Dermis blood vessel endothelial cell (primary cell): ENCODE measurements around the gene RHOT2. TPM values are rescaled to one million over a fixed set of nuclear protein-coding genes. Genes with fewer than 3 reads are reported as not detected.
"Not testable (repeated sequence)": the region's sequence is repeated elsewhere in the genome, so short reads cannot be mapped to it uniquely, and the experiment has no call there.

ENCODE experiments used
- DNase-seq: peaks from one replicate; pipeline ENCODE4 v3.0.0; 2010
- total RNA-seq: library from RNA; depleted of rRNA; stranded (reverse); fragments of >200 nt; gene quantifications from 2 replicates; pipeline ENCODE4 v1.2.3, GENCODE V29; 2014

RHOT2 gene
- total RNA-seq, 1 donor from 2014 or later: 49.0 TPM

DNA sequence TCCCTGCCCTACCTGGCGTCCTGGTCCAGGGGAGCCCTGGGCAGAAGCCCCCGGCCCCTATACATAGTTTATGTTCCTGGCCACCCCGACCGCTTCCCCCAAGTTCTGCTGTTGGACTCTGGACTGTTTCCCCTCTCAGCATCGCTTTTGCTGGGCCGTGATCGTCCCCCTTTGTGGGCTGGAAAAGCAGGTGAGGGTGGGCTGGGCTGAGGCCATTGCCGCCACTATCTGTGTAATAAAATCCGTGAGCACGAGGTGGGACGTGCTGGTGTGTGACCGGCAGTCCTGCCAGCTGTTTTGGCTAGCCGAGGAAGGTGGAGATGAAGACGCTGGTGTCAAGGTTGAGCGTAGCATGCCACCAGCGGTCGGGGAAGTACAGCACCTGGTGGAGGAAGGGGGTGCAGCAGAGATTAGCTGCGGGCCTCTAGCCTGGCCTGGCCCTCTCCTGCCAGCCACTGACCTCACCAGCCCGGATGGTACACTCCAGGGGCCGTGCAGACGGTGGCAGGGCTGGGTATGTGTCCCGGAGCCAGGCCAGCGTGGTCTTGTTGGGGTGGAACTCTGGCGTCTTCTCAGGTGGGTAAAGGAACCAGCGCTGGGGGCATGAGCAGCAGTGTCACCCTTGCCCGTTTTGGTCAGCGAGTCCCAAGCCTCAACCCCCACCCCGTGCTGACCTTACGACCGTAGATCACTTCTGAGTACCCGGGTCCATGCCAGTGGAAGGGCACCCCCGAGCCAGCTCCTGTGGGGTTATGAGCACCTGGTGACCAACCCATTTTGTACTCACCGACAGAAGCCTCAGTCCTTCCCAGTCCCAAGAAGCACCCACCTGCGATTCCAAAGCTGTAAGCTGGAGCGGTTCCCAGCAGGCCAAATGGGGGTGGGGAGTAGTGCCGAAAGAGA lies 14.8 kb downstream of the RHOT2 start:
- DNase-seq: no peak

DNA sequence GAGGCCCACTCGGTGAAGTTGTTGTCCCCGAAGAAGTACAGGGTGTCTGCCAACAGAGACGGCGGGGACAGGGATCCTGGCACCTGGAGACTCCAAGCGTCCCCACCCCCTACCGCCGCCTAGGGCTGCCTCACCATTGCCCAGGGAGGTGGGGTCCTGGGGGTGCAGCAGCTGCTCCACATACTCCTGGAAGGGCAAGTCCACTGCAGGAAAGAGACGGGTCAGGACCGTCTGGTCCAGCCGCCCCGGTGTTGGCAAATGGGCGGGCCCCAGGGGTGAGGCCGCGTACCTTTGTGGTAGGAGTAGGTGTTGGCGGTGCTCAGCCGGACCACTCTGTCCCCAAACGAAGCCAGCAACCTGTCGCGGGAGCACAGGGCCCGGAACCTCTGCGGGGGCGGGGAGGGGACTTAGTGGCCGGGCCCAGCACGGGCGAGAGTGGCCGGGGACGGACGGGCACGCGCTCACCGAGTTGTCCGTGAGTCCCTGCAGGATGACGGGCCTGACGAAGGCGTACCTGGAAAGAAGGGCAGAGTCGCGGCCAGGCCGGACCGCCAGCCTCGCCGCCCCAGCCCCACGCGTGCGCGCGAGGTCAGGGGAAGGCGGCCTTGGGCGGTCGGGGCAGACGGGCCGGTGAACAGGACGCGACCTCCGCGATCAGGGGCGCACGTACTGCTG lies 15.6 kb downstream of the RHOT2 start:
- DNase-seq: no peak

- peak; percentile 93 for DNase-seq
These were observed 16.3 kb downstream of the RHOT2 start, which contains the start of gene JMJD8 for GRCh38 chr16:684071-684794. TSS of gene JMJD8 (minus strand) at chr16:684334. CDS start at chr16:684319, 15 bp downstream.

GRCh38 chr16:684961-685696 lies 17.2 kb downstream of the RHOT2 start:
- no peak for DNase-seq

DNA sequence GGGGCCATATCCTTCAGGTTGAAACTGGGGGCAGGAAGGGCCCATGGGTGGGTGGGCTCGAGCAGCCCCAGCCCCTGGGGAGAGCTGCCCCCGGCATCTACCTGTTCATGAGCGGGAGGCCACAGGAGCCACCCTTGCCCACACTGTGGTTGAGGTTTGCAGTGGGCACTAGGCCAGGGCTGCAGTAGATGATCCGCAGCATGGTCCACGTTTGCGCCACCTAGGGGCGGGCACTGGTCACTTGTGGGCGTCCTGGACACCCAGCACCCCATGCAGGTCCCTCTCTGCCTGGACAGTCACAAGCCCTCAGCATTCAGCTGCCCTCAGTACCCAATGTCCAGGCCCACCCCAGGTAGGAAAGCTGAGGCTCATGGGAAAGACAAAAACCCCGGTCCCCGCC lies 18.0 kb downstream of the RHOT2 start:
- DNase-seq: peak; percentile 76

DNA sequence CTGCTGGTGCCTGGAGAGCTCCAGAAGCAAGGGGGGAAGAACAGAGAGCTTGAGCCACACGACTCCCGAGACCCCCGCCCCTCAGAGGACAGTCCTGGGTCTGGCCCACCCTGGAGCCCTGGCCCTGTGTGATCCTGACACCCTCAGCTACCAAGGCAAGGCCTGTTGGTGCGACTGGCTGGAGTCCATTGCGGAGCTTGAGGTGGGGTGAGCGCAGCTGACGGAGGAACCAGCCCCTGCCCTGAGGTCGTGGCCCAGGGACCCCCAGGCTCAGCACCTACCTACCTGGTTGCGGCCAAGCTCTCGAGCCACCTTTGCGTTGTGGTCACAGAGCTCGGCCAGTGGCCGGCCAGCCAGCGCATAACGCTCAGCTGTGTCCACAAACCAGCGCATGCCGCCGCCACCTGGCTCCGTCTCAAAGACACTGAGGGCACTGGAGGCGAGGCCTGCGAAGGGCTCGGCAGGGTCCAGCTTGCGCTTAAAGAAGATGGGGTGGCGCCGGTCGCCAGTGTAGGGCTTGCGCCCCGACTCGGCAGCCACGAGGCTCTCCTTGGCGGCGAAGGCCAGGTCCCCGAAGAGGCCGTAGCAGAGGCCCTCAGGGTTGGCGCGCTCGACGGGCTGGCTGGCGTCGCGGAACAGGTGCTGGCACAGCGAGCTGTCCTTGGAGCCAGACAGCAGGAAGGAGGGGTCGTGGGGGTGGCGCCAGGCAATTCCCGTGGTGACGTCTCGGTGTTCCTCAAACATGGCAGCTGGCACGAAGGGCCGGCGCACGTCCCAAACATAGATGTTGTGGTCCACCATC lies 18.7 kb downstream of the RHOT2 start:
- no peak for DNase-seq

- DNase-seq: no peak
These were observed 19.6 kb downstream of the RHOT2 start for GRCh38 chr16:687499-687898.

- DNase-seq: no peak
These were observed 21.4 kb downstream of the RHOT2 start for GRCh38 chr16:689175-689897.

DNA sequence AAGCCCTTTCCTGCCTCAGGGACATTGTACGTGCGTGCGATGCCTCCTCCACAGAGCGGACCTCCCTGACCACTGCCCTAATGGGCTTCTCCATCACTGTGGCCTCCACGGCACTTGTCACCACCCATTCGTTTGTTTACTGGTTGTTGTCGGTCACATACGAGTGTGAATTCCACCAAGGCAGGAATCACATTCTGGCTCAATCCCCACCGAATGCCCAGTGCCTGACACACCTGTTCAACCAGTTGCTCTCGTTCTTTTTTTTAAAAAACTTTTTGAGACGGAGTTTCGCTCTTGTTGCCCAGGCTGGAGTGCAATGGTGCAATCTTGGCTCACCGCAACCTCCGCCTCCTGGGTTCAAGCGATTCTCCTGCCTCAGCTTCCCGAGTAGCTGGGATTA lies 23.3 kb downstream of the RHOT2 start:
- not testable (repeated sequence) for DNase-seq

GRCh38 chr16:692356-693108 lies 24.6 kb downstream of the RHOT2 start:
- no peak for DNase-seq

GRCh38 chr16:693364-693763 lies 25.4 kb downstream of the RHOT2 start:
- no peak for DNase-seq

DNA sequence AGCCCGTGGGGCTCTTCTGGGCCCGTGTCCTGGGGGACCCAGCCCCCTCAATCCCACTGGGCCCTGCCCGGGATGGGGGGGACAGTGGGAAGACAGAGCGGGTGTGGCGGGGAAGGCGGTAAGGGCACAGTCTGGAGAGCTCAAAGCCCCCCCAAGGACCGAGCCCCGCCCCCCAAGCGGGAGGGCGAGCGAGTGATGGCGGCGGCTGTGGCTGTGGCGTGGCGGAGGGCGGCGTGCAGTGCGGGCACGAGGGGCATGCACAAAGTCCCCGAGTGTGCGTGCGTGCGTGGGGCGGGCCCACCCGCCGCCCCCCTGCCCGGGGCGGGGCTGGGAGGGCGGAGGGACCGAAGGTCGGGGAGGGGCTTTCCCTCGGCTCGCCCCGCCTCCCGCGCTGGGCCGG lies 25.8 kb downstream of the RHOT2 start:
- no peak for DNase-seq

- no peak for DNase-seq
These were observed 26.4 kb downstream of the RHOT2 start for GRCh38 chr16:694187-694862.

- no peak for DNase-seq
These were observed 27.0 kb downstream of the RHOT2 start for GRCh38 chr16:694863-695354.

GRCh38 chr16:695355-696089 lies 27.6 kb downstream of the RHOT2 start:
- DNase-seq: no peak

DNA sequence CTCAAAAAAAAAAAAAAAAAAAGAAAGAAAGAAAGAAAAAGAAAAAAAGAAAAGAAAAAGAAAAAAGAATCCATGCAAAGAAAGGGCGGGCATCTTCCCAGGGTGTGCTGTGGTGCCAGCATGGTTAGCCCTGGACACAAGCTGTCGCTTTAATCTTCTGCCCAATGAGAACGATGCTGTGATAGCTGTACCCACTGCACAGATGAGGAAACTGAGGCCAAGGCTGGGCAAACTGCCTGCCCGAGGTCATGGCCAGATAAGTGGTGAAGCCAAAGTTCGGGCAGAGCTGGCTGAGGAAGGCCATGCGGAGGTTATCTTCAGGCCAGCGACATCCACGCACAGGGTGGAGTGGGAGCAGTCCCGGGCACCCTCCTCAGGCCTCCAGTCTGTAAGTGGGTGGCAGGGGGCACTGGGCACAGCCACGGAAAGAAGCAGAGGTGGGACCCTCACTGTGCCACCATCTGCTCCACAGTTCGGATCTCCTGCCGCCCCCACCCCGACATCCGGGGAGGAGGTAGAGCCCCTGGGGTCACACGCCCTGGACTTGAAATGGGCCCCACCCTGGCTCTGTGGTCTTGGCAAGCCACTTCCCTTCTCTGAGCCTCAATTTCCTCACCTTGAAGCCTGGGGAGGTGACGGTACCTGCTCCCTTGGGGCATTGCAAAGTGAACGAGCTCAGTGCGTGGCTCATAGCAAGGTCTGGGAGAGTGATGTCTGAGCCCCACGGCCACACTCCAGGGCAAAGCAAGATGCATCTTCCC lies 31.2 kb downstream of the RHOT2 start:
- no peak for DNase-seq

DNA sequence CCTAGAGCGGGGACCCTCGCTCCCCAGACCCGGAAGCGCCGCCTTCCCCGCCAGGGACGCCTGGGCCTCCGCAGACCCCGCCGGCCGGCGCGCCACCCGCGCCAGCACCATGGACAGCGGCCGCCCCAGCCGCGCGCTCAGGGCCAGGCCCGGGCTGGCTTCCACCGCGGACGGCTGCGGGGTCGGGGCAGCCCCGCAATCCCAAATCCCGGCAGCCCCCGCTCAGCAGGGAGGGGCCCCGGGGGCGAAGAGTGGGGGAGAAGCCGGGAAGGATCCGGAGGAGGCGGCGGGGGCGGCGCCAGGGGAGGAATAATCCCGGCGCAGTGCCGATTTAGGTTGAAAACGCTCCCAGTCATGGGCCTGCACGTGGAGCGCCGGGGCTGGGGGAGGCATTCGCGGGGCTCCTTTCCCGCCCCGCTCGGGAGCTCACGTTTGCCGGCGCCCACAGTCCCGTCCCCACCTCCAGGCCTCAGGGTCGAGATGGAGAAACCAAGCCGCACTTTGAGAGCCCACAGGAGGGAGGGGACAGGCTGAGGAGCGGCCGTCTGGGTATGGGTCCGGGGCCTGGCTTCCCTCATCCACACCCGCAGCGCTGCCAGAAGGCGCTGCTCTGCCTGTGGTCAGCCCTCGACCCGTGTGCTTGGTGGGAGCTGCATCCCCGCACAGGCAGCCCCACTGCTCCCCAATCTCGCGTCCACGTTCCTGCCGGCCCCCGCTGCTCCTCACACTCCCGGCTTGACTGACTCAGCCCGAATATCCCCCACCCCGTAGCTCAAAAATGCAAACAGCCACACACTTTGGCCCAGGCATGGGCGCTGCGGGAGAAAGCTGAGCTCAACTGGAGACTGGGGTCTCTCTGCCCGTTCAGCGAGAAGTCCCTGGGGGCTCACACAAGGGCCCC lies 33.0 kb downstream of the RHOT2 start:
- DNase-seq: peak; percentile 40
